GM21786 (cell line): ENCODE measurements around the gene CPA4.
A peak's percentile ranks its signal among the peaks of the same experiment; 100 is the strongest.

Source experiments
- ATAC-seq: cut with Tn5 transposase; IDR thresholded peaks from one replicate; pipeline ENCODE4 v1.9.1; 2021; ENCODE audit not compliant: unreplicated experiment

CPA4 gene

DNA sequence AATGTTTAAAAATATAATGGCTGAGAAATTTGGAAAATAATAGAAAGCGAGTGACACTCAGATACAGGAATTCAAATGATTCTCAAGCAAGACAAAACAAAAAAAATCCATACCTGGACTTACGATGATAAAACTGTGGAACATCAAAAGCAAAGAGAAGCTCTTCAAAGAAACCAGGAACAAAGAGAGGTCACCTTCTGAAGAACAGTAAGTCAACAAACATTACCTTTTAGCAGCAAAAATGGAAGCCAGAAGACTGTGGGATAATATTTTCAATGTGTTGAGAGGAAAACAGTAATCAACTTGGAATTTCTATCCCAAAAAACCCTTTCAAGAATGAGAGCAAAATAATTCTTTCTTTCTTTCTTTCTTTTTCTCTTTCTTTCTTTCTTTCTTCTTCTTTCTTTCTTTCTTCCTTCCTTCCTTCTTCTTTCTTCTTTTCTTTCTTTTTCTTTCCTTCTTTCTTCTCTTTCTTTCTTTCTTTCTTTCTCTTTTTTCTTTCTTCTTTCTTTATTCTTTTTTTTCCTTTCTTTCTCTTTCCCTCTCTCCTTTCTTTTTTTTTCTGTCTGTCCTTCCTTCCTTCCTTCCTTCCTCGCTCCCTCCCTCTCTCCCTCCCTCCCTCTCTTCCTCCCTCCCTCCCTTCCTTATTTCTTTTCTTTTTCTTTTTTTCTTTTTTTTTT is 49.9 kb downstream of the CPA4 start:
- ATAC-seq: no peak

DNA sequence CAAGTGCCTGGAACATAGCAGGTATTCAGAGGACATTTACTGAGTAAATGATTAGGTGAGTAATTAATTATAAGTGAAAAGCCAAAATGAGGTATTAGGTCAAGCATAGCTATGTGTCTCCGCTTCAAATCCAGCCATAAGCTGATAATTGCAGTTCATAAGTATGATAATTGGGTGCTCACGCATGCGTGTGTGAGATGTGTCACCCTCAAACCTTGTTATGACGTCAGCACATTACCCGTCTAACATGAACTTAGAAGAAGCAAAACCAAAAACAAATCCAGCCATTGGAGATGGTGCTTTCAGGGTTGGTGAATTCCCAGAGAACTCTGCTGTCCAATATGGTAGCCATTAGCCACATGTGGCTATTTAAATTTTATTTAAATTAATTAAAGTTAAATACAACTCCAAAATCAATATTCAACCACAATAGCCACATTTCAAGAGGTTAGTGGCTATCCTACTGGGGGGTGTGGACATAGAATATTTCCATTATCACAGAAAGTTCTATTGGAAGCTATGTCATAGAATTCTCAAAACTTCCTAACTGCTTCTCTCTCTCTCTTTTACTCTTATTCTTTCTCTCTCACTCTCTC is 51.4 kb downstream of the CPA4 start, which contains the start of gene CPA5:
Gene CPA5 (plus strand): TSS at position 546 of the 596 bp plus-strand sequence. CDS start 1,670 bp downstream, outside the sequence.
- no peak for ATAC-seq

DNA sequence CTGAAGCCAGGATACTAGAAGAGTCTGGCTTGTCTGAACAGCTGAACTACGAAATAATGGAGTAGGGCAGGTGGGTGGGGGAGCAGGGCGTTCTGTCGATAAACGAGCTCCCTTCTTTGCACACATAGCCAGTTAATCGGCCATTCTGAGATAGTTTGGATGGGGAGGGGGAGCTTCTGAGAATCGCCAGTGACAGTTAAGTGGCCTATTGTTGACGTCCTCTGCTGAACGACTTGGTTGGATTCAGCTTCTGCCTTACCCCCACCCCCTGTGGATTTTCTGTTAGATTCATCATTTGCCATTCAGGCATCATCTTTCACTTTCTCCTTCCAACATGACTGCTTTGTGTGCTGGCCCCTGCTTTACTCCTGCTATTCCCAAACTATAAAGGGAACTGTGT is 52.2 kb downstream of the CPA4 start:
- no peak for ATAC-seq

DNA sequence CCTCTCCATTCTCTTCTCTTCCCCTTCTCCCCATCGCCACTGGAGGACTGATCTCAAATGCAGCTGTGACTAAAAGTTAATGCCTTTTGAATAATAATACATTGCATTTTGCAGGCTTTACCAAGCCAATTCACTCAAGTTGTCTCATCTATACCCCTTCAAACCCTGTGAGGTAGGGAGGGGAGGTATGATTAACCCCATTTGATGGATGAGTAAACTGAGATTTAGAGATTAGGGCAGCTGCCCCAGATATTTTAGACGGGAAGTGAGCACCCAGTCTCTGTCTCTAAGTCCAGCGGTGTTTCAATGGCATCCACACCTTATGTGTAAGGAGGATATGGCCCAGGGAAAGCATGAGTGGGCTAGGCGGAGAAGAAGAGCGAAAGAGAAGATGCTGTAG is 52.8 kb downstream of the CPA4 start:
- ATAC-seq: no peak

DNA sequence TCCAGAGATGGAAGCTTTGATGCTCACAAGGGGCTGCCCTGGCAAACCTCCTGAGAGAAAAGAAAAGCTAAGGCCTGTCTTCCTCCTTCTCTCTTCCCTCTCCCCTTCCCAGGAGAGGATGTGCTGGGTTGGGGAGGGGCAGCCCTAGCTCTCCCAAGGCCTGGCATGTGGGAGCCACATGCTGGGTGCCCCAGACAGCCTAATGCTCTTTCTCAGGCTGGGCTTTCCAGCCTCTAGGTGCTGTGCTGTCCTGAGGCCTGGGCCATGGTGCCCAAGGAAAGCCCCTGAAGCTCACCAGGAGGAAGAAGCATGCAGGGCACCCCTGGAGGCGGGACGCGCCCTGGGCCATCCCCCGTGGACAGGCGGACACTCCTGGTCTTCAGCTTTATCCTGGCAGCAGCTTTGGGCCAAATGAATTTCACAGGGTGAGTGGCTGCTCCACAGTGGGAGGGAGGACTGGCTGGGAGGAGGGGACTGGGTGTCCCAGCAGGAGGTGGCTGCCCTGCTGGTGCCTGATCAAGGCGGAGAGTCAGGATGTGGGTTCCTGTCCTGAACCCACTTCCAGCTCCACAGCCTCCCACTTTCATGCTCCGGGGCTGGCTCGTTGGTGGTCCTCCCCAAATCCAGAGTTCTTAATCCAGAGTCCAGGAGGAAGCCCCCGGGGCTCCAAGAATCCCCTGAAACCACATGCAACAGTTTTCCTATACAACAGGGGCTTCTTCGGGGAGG is 53.4 kb downstream of the CPA4 start:
- ATAC-seq: no peak

DNA sequence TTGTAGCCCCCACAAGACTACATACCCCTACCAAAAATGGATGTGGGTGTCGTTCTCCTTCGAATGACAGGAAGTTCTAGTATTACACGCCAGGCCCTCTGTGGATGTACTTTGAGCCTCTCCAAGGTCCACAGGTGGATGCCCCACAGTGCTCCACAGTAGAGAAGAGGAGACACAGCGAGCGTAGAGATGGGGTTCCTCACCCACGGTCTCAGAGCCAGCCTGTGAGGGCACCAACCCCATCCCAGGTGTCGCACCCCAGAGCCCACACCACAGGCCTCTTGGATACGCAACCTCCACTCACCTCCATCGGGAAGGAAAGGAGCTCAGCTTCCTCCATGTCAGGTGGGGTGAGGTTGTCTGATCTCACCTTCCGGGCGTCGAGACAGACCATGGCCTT is 54.0 kb downstream of the CPA4 start:
- no peak for ATAC-seq

DNA sequence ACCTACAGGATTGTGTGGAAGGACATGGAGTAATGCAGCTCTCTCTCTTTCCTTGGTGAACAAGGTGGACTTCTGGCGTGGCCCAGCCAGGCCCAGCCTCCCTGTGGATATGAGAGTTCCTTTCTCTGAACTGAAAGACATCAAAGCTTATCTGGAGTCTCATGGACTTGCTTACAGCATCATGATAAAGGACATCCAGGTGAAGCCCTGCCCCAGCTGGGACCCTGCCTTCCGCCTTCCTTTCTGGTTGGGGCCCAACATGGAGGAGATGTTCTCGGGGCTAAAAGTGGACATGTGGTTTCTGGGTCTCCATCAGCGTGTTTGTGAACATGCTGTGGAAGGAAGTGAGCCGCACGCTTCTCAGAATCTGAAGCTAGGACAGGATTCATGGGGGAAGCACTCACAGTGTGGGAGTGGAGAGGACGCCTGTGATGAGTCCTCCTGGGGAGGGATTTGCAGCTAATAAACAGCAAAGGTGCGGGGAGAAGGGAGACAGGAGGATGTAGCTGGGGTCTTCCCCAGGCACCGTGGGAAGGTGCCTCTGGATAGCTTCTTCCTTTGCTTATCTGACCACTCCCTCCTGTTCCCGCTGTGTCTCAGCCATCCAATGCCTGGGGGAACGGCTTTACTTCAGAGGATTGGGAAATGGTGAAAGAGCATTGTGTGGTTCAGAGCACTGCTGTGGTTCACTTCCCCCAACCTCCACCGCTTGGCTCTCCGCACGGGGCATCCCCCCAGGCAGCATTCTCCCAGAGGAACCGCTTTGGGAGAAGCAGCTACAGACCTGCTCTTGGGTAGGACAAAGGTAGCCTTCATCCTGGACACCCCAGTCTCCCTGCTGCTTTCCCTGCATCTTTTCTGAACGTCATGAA is 57.2 kb downstream of the CPA4 start:
- no peak for ATAC-seq

DNA sequence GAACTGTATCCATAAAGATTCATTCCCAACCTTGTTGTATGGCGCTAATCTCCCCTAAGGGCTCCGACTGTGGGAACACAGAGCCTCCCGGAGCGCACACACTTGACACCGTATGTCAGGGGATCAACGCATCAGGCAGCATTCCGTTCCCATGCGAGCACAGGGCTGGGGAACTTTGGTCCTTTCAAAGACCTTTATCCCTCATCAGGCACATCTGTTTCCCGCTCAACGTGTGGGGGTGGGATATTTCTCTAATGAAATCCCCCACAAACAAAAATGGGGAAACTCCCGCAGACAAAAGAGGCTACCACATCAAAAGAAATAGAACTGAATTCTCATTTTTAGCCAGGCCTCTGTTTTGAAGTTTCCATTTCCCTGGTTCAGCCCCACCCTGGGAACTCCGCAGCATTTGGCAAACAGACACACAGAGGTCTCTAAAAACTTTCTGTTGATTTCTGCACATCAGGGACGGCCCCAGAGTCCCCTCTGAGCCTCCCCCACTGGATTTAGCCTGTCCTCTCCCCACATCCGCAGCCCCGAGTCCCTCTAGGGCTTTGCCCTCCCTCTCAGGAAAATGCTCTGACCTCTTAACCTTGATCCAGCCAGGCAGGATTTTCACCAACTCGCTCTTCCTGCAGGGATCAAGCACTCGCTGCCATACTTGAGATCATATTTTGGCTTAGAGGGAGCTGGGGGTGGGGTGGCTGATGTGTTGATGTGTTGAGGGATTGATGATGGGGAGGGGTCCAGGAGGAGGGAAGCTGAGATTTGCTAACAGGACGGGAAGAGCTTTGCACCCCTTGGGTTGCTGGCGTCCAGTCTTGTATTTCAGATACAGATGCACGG is 58.2 kb downstream of the CPA4 start:
- ATAC-seq: peak; percentile 63

DNA sequence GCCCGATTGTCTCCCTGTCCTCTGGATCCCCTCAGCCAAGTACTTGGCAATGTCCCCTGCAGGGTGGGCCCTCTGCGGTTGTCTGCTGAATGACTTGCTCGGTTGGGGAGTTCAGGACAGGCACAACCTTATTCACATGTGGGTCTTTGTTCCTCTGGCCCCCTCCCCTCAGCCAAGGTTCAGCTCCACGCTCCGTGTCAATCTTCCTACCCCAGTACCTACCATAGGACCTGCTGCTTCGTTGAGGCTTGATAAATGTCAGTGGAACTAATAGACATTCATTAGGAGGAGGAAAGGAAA is 58.8 kb downstream of the CPA4 start:
- no peak for ATAC-seq

DNA sequence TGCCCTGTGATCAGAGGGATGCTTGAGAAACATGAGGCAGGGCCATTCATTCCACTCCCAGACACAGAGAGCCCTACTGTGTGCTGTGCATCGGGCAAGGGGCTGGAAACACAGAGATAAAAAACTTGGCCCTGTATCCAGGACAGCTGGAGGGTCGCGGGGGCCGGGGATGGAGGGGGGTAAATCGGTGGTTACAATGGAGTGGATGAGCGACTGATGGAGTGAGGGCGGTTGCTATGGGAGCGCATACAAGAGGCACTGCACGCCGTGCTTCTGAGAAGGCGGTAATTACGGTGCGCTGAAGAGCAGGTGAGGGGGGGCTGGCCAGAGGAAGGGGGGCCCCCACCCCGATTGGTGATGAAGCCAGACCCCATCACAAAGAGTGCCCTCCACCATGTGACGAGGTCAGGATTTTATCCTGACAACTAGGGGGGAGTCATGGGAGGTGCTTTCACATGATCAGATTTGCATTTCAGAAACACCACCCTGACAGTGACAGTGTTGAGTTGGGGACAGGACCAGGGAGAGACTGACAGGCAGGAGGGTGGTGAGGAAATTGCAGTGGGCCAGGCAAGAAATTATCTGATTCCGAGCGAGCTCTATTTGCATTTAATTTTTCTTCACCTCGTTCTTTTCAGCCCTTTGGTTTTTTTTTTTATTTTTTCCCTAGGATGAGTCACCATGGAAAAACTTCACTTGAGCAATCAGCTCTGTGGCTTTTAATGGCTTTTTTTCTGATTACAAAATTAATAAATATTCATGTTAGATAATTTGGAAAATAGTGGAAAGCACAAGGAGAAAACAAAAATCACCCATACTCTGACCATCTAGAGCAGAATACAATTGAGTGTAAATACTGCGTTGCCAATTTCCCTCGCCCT is 59.5 kb downstream of the CPA4 start:
- ATAC-seq: no peak

DNA sequence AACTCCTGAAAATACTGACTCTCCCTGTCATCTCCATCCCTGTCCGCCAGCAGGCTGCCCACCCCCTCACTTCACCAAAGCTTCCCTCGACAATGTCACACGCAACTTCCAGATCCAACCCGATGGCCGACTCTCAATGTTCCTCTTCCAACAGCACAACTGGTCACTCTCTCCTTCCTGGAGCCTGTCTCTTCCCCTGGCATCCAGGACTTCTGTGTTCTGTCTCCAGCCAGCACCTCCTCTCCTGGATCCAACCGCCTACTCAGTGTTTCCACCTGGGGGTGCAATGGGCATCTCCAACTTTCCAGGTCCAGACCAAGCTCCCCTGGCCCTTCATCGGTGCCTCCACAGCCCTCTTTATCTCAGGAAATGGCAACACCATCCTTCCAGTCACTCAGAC is 60.2 kb downstream of the CPA4 start:
- ATAC-seq: no peak

DNA sequence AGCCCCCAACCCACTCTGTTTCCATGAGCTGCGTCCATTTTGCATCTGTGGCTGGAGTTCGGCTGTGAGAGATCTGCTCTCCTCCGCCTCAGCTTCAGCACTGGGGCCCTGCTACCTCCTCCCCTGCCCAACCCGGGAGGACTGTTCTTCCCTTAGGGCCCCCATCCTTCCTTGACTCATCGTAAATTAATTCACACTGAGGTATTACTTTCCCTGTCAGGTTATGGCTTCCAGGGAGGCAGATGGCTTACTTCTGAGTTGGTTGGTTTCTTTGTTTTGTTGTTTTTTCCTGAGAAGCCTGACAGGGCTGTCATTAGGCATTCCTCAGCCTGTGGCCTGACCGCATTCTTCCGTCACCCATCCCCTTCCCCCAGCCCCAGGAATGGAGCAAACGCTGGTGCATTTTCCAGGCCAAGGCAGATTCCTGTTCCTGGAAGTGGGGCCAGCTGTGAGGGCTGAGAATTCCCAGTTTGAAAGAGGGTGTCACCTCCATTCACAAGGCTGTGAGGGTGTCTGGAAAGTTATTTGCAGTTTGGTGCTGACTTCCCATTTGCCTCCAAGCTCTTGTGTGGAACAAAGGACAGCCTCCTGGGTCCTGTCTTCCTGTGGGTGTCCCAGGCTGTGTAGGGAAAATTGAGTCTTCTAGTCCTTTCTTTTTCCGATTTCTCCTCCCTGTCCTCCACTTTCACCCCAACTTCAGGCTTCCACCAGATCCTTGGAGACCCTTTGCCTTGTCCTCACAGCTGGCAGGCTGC is 63.3 kb downstream of the CPA4 start:
- no peak for ATAC-seq

DNA sequence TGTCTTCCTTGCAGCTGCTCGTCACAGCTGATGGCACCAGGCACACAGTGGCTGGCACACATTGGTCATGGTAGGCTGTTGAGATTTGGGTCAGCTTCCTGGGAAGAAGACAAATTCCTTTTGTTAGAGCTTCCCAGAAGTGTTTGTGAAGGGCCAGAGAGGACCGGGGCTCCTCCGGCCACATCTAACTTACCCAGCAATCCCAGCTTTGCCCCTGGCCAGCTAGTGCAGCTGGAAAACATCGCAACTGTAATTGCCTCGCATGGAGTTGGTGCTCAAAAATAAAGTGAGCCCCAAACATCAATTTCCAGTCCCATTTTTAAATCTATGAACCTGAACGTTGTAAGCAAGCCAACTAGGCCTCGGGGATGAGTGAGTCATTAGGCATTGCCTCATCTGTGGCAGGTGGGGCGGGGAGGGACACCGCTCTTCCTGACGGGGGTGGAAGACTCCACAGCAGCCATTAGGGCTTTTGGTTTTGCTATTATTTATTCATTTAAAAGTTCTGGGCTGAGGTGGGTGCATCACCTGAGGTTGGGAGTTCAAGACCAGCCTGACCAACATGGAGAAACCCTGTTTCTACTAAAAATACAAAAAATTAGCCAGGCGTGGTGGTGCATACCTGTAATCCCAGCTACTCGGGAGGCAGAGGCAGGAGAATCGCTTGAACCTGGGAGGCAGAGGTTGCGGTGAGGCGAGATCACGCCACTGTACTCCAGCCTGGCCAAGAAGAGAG is 64.1 kb downstream of the CPA4 start:
- no peak for ATAC-seq

DNA sequence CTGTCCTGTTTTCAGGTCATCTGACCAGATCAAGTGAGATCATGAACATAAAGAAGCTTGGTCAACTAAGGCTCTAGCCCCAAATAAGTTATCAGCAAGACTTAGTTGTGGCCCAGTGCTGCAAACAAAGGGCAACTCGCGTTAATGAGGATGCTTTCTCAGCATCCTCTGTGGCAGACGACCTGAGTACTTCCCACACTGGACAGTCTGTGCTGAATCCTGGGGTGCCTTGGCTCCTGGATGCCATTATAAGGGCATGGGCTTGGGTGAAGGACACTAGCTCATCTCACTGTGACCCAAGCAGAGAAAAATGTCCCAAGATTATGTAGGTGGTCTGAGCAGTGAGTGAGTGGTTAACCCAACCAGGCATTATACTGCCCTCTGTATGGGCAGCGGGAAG is 65.5 kb downstream of the CPA4 start:
- no peak for ATAC-seq

DNA sequence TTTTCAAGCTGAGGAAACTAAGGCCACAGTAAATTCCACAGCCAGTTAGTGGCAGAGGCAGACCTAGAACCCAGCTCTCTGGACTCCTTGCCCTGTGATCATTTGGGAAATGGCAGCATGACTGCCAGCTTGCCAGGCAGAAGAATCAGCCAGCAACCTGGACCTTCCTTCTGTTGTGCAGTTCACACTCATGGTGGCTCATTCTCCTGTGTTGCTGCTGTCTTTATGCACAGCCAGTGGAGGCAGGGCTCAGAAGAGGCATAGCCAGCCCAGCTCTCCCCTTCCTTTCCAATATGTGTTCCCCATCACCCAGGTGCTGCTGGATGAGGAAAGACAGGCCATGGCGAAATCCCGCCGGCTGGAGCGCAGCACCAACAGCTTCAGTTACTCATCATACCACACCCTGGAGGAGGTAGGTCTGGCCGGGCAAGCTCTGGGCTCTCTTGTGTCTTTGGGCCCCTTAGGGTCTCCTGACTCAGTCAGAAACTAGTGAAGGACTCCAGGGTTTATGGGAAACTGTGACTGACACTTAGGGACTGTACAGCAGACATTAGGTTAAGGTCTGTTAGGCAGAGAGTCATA is 66.4 kb downstream of the CPA4 start:
- no peak for ATAC-seq

DNA sequence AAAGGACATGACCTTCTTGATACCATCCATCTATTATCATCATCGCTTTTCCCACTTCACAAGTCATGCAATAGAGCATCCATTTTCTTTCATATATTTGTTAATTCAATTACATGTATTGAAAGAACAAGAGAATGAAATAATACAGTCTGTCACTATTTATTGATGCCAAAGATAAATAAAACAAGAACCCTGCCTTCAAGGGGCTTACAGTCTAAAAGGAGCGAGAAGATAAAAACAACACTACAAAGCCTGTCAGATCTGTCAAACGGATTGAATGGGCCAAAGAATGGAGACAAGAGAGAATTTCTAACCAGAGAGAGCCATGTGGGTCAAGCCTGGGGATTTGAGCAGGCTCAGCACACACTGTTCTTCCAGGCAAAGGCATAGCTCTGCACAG is 67.6 kb downstream of the CPA4 start:
- no peak for ATAC-seq

DNA sequence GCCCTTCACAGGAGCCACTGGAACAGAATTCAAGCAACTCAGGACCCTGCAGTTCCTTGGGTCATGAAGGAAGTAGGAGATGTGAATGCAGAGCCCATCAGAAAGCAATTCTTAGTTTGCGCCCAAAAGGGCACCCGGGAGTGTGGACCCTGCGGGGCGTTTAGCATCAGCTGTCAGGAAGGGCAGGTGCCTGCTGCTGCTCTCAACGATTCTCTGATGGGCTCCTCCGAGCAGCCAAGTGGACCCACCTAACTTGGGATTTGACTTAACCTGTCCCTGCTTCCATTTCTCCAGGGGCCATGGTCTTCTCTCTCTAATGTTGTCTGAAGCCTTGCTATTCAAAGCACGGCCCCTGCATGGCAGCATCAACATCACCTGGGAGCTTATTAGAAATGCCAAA is 68.7 kb downstream of the CPA4 start:
- ATAC-seq: no peak

DNA sequence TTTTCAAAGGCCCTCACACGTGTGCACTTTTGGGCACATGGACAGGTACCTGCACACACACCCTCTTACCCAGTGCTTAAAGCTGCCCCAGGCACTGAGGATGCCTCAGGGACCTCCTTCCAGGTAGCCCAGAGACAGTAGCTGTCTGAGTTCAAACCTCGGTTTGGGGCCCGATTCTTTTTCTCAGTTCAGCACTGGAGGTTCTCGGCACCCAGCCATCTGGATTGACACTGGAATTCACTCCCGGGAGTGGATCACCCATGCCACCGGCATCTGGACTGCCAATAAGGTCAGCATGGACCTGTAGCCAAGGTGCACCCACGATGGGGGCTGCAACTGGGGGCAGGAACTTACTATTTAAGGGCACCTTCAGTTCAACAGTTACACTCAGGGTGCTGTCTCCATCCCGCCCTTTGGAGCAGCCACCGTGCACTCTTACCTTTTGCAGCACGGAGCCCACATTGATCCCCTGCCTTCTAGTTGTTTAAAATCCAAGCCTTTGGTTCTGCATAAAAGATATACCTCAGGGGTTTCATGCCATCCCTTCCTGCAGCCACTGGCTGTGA is 69.4 kb downstream of the CPA4 start:
- no peak for ATAC-seq
